ENCODE data around the gene CCL23.
A peak's percentile ranks its signal among the peaks of the same experiment; 100 is the strongest.

The CCL23 gene

GRCh38 chr17:36048066-36048465 lies 30.3 kb upstream of the CCL23 start:
- Histone ChIP-seq H3K27me3 (ENCODE audit: insufficient read depth, poor library complexity, severe bottlenecking) (no peaks in the 10 kb centered on the region), H3K27ac (replicated peaks) (no peak overlapping the region), H3K4me3 (replicated peaks; ENCODE audit: insufficient read depth, low read length) (no peak overlapping the region)
- TF ChIP-seq GABPA (IDR thresholded peaks at IDR 0.05; ENCODE audit: low read depth), result no peak
- TF ChIP-seq CTCF (IDR thresholded peaks at IDR 0.05; ENCODE audit: insufficient read depth, low read length), result no peak
- TF ChIP-seq SPI1 (IDR thresholded peaks at IDR 0.05; ENCODE audit: borderline replicate concordance, low read depth), result no peak
- no peak for TF ChIP-seq REST (IDR thresholded peaks at IDR 0.05; ENCODE audit: insufficient replicate concordance, low read depth)
- TF ChIP-seq POLR2AphosphoS5 (IDR thresholded peaks at IDR 0.05; ENCODE audit: low read depth), result no peak
- DNase-seq (ENCODE audit: low read depth in 1 of 2, low spot score in 1 of 2), result no peak

- H3K4me3 ChIP-seq (replicated peaks; ENCODE audit: insufficient read depth, low read length), result no peak overlapping the region
- peak; percentile 68 to 81 for DNase-seq (ENCODE audit: low read depth in 1 of 2, low spot score in 1 of 2)
- H3K27me3 ChIP-seq (ENCODE audit: insufficient read depth, poor library complexity, severe bottlenecking), result no peaks in the 10 kb centered on the region
- H3K27ac ChIP-seq (replicated peaks), result peak overlapping the region; percentile 53
- TF ChIP-seq CTCF (IDR thresholded peaks at IDR 0.05; ENCODE audit: insufficient read depth, low read length), result no peak
- TF ChIP-seq SPI1 (IDR thresholded peaks at IDR 0.05; ENCODE audit: borderline replicate concordance, low read depth), result peak; percentile 98
These were observed 18.5 kb upstream of the CCL23 start for GRCh38 chr17:36036235-36036634.

GRCh38 chr17:36034127-36034526 lies 16.4 kb upstream of the CCL23 start:
- TF ChIP-seq REST (IDR thresholded peaks at IDR 0.05; ENCODE audit: insufficient replicate concordance, low read depth) (no peak), POLR2AphosphoS5 (IDR thresholded peaks at IDR 0.05; ENCODE audit: low read depth) (no peak), SPI1 (IDR thresholded peaks at IDR 0.05; ENCODE audit: borderline replicate concordance, low read depth) (no peak), CTCF (IDR thresholded peaks at IDR 0.05; ENCODE audit: insufficient read depth, low read length) (no peak), GABPA (IDR thresholded peaks at IDR 0.05; ENCODE audit: low read depth) (no peak)
- H3K27me3 ChIP-seq (ENCODE audit: insufficient read depth, poor library complexity, severe bottlenecking), result no peaks in the 10 kb centered on the region
- no peak overlapping the region for H3K4me3 ChIP-seq (replicated peaks; ENCODE audit: insufficient read depth, low read length)
- H3K27ac ChIP-seq (replicated peaks), result peak overlapping the region; percentile 48
- peak; percentile 36 to 79 for DNase-seq (ENCODE audit: low read depth in 1 of 2, low spot score in 1 of 2)

- Histone ChIP-seq H3K27ac (replicated peaks) (no peak overlapping the region), H3K4me3 (replicated peaks; ENCODE audit: insufficient read depth, low read length) (no peak overlapping the region), H3K27me3 (ENCODE audit: insufficient read depth, poor library complexity, severe bottlenecking) (no peaks in the 10 kb centered on the region)
- TF ChIP-seq CTCF (IDR thresholded peaks at IDR 0.05; ENCODE audit: insufficient read depth, low read length), result no peak
- no peak for DNase-seq (ENCODE audit: low read depth in 1 of 2, low spot score in 1 of 2)
These were observed 13.2 kb upstream of the CCL23 start for GRCh38 chr17:36030956-36031355.
